ENCODE results near the gene ANO8.

The ANO8 gene

DNA sequence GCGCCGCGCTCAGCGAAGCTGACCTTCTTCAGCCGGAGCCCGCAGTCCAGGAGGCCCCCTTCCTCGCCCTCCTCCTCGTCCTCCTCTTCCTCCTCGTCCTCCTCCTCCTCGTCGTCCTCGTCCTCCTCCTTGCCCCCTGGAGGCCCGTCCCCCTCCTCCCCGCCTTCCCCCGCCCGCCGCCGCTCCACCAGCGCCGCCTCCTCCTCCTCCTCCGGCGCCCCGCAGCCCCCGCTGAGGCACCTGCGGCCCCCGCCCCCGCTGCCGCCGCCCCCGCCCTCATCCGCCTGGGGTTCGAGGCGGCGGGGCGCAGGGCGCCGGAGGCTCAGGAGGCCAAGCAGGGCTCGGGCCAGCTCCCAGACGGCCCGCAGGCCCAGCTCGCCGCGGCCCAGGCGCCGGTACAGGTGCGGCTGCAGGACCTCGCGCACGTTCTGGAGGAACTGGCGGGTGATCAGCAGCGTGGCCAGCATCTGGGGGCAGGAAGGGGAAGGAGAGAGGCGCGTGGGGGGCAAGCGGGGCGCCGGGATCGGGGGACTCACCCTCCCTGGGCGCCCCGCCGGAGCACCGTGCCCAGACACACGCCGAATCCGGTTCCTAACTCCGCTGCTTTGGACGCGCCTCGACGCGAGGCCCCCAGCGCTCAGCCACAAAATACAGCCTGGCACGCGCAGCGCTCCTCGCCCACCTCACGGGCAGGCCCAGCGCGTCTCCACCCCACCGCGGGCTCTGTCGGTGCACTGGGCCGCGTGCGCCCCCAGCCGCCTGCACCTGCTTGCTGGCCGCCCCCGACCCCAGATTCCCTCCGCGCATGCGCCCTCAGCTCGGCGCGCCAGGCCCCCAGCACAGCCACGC, 5.9 kb downstream of the ANO8 start:
- DNase-seq, result no peak

DNA sequence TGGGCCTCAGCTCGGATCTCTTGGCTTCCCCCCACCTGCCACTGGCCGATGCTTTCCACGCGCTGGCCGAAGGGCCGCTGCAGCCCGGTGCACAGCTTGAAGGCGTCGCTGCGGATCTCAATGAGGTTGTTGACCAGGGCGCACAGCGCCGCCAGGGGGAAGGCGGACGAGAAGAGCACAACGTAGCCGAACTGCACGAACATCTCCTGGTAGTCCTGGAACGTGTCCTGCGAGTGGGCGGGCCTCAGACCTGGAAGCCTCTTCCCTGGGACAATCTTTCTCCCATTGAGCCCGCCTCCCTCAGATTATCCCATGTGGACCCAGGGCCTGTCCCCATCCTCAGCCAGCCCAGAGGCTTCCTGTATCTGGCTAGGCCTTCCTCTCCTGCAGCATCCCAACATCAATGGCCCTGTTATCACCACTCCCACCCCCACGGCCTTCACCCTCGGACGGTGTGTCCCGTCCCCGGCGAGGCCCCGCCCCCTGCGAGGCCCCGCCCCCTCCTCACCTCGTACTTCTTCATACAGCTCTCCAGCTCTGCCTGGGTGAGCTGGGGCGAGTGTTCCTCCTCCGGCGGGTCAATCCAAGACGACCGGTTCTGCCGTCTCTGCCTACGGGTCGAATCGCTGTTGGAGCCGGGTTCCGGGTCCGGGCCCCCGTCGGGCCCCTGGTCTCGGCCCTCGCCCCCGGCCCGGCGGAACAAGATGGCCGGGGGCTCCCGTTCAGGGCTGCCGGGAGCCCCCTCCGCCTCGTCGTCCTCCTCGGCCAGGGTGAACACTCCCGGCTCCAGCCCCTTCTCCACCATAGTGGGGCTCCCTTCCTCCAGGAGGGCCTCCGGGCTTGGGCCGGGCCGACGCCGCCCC, 6.8 kb downstream of the ANO8 start:
- DNase-seq, result no peak

DNA sequence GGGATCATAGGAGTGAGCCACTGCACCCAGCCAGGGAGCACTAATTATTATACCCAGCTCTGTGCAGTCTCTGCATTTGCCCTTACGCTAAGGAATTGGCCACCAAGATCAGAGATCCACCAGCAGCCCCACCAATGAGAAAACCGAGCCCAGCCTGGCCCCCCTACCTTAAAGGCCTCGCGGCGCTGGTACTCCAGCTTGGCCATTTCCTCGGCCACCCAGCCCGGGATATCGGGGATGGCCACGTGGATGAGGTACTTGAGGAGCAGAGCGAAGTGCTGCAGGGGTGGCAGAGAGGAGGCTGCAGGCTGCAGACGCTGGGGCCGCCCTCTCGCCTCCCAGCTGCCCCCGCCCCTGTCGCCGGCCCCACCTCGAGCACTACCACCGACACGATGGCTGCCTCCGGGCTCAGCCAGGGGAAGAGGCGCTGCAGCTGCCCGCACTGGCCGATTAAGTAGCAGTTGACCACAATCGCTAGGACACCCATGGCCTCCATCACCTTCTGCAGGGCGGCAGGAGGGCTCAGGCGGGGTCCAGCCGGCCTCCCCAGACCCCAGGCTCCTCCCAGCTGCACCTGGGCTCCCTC, 7.5 kb downstream of the ANO8 start:
- no peak for DNase-seq

DNA sequence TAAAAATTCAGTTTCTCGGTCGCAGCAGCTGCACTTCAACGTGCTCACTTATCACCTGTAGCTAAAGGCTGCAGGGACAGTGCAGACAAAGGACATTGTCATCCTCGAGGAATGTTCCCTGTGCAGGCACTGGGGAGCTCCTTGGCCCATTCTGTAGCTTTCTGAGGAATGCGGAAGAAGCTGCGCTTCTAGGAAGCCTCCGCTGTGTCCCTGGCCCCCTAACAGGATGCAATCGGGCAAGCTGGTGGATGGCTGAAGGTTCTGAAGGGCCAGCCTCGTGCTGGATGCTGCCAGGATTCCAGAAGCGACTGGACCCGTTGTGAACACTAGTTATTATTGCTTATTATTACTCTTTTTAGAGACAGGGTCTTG, 8.1 kb downstream of the ANO8 start:
- no peak for DNase-seq

DNA sequence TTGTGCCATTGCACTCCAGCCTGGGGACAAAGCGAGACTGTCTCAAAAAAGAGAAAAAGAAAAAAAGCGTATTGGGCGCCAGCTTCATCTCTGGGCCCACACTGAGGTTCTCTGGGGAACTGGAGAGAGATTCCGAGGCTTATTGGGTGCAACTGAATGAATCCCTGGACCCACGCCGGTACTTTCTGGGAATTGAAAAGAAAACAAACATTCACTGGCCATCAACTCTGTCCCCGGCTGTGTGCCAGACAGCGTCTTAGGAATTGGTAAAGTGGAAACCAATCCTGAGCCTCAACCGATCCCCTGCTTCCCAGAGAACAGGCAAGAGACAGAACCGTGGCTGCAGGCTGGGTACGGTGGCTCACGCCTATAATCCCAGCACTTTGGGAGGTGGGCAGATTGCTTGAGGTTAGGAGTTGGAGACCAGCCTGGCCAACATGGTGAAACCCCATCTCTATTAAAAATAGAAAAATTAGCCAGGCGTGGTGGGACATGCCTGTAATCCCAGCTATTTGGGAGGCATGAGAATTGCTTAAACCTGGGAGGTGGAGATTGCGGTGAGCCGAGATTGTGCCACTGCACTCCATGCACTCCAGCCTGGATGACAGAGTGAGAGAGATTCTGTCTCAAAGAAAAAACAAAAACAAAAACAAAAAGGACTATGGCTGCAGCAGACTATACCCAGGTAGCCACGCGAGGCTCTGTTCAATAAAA, 8.6 kb downstream of the ANO8 start:
- no peak for DNase-seq

DNA sequence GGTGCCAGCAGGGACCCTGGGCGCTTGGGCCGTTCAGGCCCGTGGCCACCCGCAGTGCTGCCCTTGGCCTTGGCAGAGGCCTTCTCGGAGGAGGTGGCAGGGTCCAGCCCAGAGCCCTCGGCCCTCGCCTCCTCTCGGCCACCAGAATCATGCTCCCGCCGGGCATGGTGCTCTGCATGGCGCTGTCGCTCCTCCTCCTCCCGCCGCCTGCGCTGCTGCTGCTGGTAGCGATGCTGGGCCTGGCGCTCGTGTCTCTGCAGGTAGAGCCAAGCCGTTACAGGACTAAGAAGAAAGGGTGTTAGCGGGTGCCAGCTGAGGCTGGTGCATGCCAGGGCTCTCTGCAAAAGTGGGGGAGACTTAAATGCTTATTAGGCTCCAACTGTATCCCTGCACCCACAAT, 9.5 kb downstream of the ANO8 start:
- DNase-seq, result no peak

DNA sequence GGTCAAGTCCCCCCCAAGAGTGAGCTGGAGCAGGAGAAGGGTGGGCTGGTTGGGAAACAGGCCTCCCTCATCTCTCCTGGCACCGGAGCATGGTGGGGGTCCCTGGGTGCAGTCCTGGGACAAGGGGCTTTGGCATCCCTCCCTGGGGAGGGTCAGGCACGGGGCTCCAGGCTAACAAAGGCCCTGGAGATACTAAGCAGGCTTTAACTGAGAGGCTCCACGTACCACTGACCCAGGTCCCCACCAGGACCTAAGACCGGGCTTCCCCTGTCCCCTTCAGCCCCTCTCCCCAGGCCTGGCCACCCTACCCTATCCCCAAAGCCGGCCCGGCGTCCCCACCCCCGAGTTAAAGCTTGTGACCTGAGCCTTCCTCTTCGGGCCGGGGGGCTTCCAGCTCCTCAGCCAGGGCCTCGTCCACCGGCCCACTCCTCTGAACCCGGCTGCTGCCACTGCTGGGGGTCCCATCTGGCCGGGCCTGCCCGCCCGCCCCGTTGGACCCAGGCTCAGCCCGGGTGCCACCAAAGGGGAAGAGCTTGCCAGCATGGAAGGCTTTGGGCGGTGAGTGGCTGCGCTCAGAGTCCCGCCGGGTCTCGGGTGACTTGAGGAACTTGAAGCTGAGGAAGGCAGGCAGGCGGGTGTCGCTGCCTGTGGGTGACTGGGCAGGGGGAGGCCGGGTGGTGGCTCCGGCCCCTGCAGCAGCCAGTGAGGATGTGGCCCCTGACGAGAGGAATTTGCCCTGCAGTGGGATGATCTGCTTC, 10.1 kb downstream of the ANO8 start:
- DNase-seq, result no peak

DNA sequence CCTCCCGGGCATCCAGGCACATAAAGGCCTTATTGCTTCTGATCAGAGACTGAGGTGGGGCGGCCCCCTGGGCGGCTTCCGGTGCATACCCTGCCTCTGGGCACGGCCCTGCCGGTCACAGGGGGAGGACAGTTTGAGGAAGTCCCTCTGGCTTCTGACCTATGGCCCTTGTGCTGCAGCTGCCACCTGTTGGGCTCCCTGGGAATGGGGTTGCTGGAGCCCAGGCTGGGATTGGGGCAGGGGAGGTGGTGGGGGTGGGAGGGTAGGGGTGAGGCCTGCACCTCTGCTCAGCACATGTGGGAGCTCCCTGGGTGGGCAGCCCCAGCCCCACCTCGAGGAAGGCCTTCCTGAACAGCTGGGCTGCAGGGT, 10.7 kb downstream of the ANO8 start:
- DNase-seq, result no peak

DNA sequence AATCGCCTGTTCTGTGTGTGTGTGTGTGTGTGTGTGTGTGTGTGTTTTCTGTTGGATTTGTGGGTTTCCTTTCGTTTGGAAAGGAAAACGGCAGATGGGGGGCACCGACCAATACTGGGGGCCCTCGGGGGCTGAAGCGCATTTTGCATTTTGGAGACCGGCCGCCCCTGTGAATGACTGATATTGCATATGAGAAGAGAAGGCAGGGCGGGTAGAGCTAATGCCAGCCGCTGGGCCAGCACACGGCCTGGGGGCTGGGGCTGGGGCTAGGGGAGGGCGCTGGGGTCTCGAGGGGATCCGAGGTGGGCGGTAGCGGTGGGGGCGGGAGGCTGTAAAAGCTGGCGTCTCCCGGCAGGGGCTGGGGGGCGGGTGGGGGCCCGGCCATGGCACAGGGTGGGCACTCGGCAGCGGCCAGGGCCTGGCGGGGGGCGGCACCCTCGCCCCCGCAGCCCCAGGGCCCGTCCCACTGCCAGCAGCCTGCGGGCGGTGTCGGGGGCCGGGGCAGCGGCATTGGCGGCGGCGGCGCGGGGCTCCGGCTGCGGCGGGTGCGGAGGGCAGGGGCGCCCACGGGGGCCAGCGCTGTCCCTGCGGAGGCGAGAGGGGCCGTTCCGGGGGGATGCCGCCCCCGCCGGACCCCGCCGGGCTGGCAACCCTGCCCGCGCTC, 11.2 kb downstream of the ANO8 start:
- DNase-seq, result no peak

DNA sequence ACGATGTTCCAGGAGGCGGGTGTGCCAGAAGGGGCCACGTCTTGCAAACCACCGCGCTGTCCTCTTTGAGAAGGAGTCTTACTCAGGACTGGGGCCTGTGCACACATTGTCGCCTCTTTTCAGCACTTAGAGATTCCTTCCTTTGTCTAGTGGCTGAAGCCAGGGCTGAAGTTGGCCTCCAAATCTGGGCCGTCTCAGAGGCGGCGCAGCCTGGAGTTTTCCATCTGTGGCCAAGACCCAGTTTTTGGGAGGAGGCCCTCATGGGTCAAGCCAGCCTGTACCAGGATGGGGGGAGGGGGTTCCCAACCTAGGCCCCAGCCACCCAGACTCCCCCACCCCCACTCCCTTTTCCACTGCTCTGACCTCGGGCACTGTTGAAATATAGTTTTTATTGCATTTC, 11.8 kb downstream of the ANO8 start:
- DNase-seq, result no peak

DNA sequence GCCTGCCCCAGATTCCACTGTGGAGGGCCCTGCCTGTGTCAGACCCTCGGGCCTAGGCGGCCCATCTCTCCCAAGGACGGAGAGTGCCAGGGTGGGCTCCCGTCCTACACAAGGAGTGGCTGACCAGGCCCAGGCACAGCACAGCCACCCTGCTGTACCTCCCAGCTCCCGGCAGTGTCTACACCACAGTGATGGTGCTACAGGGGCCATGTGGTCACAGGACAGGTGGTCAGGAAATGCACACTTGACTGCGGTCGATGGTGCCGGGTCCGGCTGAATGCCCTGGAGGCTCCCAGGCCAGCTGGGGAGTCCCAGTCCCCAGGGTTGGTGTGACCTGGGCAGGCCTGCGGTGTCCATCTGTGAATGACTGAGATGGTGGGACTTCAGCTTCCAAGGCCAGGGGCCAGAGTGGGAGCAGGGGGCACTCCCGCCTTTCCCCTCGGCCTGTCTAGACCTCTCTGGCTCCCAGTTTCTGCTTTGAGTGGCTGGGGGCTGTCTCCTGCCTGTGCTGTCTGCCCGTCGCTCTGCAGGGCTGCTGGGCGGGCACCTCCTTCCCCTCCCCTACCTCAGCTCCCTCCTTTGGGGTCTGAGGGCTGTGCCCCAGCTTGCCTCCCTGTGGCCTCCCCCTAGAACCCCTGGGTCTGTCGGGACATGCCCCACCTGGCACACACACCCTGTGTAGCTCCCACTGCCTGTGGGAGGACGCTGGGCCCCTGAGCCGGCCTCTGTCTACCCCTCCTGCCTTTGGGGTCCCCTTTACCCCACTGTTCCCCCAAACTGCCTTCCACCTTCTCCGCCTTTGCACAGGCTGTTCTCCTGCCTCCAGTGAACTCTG, 12.8 kb downstream of the ANO8 start:
- no peak for DNase-seq

DNA sequence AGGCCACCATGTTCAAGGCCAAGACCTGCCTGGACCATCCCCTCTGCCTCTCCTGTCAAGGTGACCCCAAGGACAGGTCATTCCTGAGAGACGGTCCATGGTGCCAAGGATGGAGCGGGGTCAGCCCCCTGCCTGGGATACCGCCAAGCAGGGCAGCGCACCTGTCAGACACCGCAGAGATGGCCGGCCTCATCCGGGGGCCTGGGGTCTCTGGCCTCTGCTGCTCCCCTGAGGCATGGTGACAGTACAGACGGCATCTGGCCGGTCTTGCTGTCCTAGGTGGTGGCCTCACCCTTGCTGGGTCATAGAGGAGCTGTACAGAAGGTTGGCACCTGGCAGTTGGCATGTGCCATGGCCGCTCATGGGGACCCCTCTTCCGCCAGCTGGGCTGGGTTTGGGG, 14.2 kb downstream of the ANO8 start:
- no peak for DNase-seq

DNA sequence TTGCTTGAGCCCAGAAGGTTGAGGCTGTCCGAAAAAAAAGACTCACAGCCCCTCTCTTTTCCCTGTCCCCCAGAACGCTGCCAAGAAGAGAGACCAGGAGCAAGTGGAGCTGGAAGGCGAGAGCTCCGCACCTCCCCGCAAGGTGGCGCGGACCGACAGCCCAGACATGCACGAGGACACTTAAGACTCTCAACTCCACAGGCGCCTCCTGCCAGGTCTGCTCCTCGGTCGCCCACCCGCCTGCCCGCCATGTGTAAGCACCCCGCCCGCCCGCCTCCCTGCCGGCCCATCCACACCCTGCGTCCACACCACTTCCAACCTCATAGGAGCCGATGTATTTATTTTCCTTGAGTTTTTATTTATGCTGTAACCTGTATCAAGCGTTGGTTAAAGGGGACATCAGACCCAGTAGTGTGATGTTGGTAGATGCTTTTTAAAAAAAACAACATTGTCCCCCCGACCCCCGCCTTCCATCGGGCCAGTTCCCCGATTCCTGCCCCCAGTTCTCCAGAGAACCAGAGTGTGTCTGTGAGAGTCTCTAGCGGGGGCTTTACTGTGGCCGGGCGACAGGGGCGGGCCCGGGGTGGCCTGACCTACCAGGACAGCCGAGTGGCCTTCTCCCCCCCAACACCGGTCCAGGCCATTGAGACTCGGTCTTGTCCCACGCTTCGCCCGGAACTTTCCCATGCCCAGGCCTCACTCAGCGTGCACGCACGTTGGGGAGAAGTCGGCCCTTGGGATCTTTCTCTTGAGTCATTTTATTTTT, 15.0 kb downstream of the ANO8 start:
- DNase-seq, result no peak

DNA sequence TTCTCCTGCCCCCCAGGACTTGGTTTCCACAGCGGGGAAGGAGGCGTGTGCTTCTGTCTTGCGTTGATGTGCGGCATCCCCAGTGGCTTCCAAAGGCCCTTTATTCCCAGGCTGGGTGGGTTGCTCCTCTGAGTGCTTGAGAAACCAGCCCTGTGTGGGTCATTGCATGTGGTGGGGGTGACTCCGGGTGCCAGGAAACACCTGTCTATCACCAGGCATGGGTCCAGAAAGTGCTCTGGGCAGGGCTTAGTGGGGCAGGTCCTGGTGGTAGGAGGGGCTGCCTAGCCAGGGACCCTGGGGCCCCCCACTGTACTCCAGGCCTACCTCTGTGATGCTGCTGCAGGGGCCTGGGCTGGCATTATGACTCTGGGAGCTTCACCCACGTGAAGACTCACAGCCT, 15.7 kb downstream of the ANO8 start:
- DNase-seq, result no peak

DNA sequence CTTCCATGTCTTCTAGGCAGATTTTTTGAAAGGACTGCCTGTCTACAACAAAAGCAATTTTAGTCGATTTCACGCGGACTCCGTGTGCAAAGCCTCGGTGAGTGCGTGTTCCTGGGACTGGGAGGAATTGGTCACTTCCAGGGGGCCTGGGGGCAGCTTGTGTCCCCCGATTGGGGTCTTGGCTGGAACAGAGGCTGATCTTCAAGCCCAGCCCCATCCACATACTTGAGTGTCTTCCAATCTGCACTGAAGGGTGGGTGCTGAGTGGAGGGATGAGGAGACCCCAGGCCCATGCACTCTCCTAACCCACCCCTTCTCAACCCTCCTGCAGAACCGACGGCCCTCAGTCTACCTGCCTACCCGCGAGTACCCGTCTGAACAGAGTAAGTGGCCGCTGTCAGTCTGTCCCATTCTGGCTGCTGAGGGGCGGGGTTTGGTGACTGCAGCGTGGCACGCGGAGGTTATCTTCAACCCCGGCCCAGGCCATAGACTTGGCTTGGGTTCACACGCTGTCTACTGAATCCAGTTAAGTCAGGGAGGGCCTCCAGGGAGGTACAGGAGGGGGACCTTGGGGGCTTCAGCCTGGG, 20.6 kb downstream of the ANO8 start:
- no peak for DNase-seq

DNA sequence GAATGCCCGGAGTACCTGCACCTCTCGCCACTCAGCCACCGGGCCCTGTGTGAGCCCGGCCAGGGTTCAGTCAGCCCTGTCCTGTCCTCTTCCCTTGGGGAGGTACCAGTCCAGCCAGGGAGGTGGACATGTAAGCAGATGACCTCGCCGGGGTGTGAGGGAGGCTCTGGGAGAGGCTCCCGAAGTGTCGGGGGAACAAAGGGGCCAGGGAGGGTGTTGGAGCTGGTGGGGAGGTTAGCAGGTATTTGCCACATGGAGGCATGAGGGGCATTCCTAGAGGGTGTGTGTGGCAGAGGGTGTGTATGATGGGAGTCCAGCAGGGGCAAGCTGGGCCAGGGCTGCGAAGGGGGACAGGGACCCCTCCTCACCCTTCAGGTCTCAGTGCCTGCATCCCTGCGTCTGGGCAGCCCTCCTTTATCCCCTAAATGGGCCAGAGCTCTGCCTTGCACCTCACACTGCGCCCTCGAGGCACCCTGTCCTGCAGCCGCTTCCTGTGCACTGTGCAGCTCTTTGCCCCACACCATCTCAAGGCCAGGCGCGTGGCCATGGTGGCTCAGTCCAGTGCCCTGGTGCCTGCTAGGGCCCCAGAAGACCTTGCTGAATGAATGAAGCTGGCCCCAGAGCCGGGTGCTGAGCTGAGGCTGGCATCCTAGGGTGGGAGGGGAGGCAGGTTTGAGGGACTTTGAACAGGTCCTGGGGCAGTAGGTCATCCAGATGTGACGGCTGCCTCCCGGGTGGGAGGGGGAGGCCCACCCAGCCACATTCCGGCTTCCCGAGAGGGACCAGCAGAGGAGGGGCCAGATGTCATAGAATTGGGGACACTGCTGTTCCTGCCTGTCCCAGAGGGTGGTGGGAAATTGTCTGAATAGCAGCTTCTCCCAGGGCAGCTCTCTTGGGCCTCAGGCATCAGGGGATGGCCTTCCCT, 22.2 kb downstream of the ANO8 start:
- no peak for DNase-seq

DNA sequence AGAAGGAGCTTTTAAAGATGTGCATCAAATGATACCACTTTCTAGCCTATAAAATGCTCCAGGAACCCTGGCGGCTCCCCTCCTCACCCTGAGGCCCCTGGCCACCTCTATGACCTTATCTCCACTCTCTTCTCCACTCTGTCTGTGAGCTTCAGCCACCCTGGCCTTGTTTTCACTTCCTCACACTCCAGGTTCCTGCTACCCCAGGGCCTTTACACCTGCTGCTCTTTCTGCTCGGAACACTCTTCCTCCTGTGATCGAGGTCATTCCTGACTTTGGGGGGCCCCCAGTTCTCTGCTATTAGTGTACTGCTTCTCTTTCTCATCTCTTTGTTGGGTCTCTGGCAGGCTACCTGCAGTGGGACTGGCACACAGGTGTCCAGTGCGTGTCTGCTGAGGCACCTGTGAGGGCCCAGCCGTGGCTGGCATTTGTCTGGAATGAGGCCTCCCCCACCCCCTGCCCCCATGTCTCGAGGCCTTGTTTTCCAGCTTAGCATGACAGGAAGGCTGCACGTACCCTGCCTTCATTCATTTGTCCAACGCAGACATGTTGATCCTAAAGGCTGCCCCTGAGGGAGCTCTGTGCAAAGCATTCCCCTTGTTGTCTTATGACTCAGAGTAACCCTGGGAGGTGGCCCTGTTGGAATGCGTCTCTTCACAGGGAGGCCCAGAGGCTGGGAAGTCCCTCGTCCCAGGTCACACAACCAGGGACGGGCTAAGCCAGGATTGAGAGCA, 23.0 kb downstream of the ANO8 start:
- DNase-seq, result peak; percentile 47

DNA sequence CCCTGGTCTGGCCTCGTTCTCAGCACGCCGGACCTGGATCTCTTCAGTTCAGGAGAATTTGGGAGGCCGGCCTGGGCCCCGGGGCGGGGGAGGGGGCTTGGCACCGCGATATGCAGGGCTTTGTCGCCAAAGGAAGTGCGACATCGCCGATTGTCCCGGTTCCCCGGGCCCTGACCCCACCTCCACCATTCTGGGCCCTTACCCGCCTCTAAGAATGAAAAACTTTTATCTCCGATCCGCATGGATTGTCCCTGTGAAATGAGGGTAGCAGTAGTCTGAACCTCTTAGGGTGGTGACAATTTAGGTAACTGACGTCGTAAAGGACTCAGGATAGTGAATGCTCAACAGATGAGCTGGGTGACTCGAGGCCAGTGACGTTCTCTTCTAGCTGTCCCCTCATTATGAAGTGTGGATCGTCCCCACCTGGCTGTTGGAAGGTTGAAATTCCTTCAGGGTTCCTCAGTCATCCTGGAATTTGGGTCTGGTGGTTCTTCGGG, 24.6 kb downstream of the ANO8 start:
- DNase-seq, result no peak

Measured in HCEC 1CT (cell line).